SH-SY5Y (cell line): ENCODE results near the gene WDR11.

Source experiments
- GATA2 ChIP-seq: IDR thresholded peaks from 2 replicates; pipeline ENCODE4 v1.6.1; 2011; ENCODE audit warnings: mild to moderate bottlenecking, low read depth, low read length
- GATA3 ChIP-seq: IDR thresholded peaks from 2 replicates; pipeline ENCODE4 v1.6.1; 2011; ENCODE audit warnings: low read depth, mild to moderate bottlenecking, low read length, moderate library complexity

Gene WDR11

GRCh38 chr10:120897343-120897742, 46.2 kb downstream of the WDR11 start:
- TF ChIP-seq GATA2, result peak; percentile 84
- peak; percentile 85 for TF ChIP-seq GATA3

GRCh38 chr10:120905268-120905667, 54.1 kb downstream of the WDR11 start:
- no peak for TF ChIP-seq GATA2
- no peak for TF ChIP-seq GATA3

GRCh38 chr10:120917521-120918250, 66.5 kb downstream of the WDR11 start:
- TF ChIP-seq GATA3, result no peak
- no peak for TF ChIP-seq GATA2

- TF ChIP-seq GATA2, result no peak
- TF ChIP-seq GATA3, result no peak
Measured at GRCh38 chr10:120926611-120927010, 75.4 kb downstream of the WDR11 start.

- TF ChIP-seq GATA2 (no peak), GATA3 (no peak)
Measured at GRCh38 chr10:120927352-120927751, 76.2 kb downstream of the WDR11 start.

GRCh38 chr10:120929166-120929565, 78.0 kb downstream of the WDR11 start:
- no peak for TF ChIP-seq GATA2
- no peak for TF ChIP-seq GATA3

- TF ChIP-seq GATA3 (no peak), GATA2 (no peak)
Measured at GRCh38 chr10:120931423-120931822, 80.3 kb downstream of the WDR11 start.

- no peak for TF ChIP-seq GATA2
- TF ChIP-seq GATA3, result no peak
Measured at GRCh38 chr10:120931999-120932398, 80.8 kb downstream of the WDR11 start.

GRCh38 chr10:120938822-120939221, 87.7 kb downstream of the WDR11 start:
- TF ChIP-seq GATA2 (no peak), GATA3 (no peak)

- no peak for TF ChIP-seq GATA3
- no peak for TF ChIP-seq GATA2
Measured at GRCh38 chr10:120940299-120940900, 89.2 kb downstream of the WDR11 start.

GRCh38 chr10:120941501-120941900, 90.3 kb downstream of the WDR11 start:
- TF ChIP-seq GATA2, result no peak
- TF ChIP-seq GATA3, result no peak

GRCh38 chr10:120942806-120943413, 91.7 kb downstream of the WDR11 start:
- TF ChIP-seq GATA2, result no peak; the same call in 1 of the 2 replicates
- TF ChIP-seq GATA3, result no peak

- TF ChIP-seq GATA2 (0 out of 2 replicates have a peak, but pooled peaks have one; percentile 11), GATA3 (no peak)
Measured at GRCh38 chr10:120943542-120943941, 92.4 kb downstream of the WDR11 start.

- TF ChIP-seq GATA3, result no peak
- no peak for TF ChIP-seq GATA2
Measured at GRCh38 chr10:120944586-120945125, 93.5 kb downstream of the WDR11 start.
